Activated T-helper 2 cell treated with anti-CD3 and anti-CD28 coated beads, Interferon-gamma antibody, Interleukin-2, Interleukin-4, amounts not matched to agents 10 μg/mL and 5 μg/mL and 100 μg/mL, durations not matched to agents 14 hours and 24 hours and 36 hours (primary cell): ENCODE measurements around the gene FAIM2. TPM values are rescaled to one million over a fixed set of nuclear protein-coding genes. Genes with fewer than 3 reads are reported as not detected.

ENCODE experiments used
- DNase-seq: peaks from one replicate; pipeline ENCODE4 v3.0.0; 2021; ENCODE audit warnings: low spot score
- H3K27ac Mint-ChIP-seq: one replicate; pipeline ENCODE4 v1.8.0; 2021; ENCODE audit warnings: mixed read lengths
- H3K27me3 Mint-ChIP-seq: one replicate; pipeline ENCODE4 v1.8.0; 2021; ENCODE audit warnings: low read depth, mixed read lengths
- H3K36me3 Mint-ChIP-seq: one replicate; pipeline ENCODE4 v1.8.0; 2021; ENCODE audit warnings: low read depth, mixed read lengths
- H3K4me1 Mint-ChIP-seq: one replicate; pipeline ENCODE4 v1.8.0; 2021; ENCODE audit warnings: low read depth, mixed read lengths
- H3K4me3 Mint-ChIP-seq: one replicate; pipeline ENCODE4 v1.8.0; 2021; ENCODE audit warnings: low read depth, mild to moderate bottlenecking, moderate library complexity, mixed read lengths
- H3K9me3 Mint-ChIP-seq: one replicate; pipeline ENCODE4 v1.8.0; 2021; ENCODE audit warnings: mixed read lengths
- intact Hi-C: fragments of 100-400 bp; cut with micrococcal nuclease; formaldehyde crosslinking; loops from one replicate; pipeline ENCODE4 v1.15.1; 2023
- total RNA-seq: library from RNA; stranded (reverse); gene quantifications from 2 replicates; pipeline ENCODE4 v1.2.3, GENCODE V29; 2022

Gene FAIM2
- total RNA-seq, 1 donor from 2014 or later = 0.23 TPM

- Mint-ChIP-seq H3K27ac (no peak overlapping the region), H3K9me3 (no peaks in the 10 kb centered on the region), H3K4me1 (peaks cover 2% of the 10 kb centered on the region), H3K27me3 (peaks cover 7% of the 10 kb centered on the region), H3K4me3 (no peak overlapping the region), H3K36me3 (no peaks in the 10 kb centered on the region)
- DNase-seq = no peak
- intact Hi-C loops = no loop called here
These were observed 30.1 kb upstream of the FAIM2 start for GRCh38 chr12:49933796-49934195.

GRCh38 chr12:49932533-49933130 is 28.9 kb upstream of the FAIM2 start:
- Mint-ChIP-seq H3K36me3 (no peaks in the 10 kb centered on the region), H3K27ac (no peak overlapping the region), H3K27me3 (peaks cover 7% of the 10 kb centered on the region), H3K4me1 (peaks cover 2% of the 10 kb centered on the region), H3K4me3 (no peak overlapping the region), H3K9me3 (no peaks in the 10 kb centered on the region)
- no peak for DNase-seq
- intact Hi-C loops = no loop called here

- no peaks in the 10 kb centered on the region for H3K9me3 Mint-ChIP-seq
- no peaks in the 10 kb centered on the region for H3K36me3 Mint-ChIP-seq
- H3K27me3 Mint-ChIP-seq = peaks cover 7% of the 10 kb centered on the region
- no peak for DNase-seq
- peaks cover 2% of the 10 kb centered on the region for H3K4me1 Mint-ChIP-seq
- H3K27ac Mint-ChIP-seq = no peak overlapping the region
- no peak overlapping the region for H3K4me3 Mint-ChIP-seq
- intact Hi-C loops = no loop called here
These were observed 28.3 kb upstream of the FAIM2 start for GRCh38 chr12:49932023-49932422.

GRCh38 chr12:49930515-49931288 is 27.0 kb upstream of the FAIM2 start:
- intact Hi-C loops = no loop called here
- Mint-ChIP-seq H3K4me1 (peaks cover 2% of the 10 kb centered on the region), H3K27ac (no peak overlapping the region), H3K36me3 (no peaks in the 10 kb centered on the region), H3K27me3 (peaks cover 7% of the 10 kb centered on the region), H3K9me3 (no peaks in the 10 kb centered on the region), H3K4me3 (no peak overlapping the region)
- no peak for DNase-seq

GRCh38 chr12:49929581-49929980 is 25.9 kb upstream of the FAIM2 start:
- peaks cover 2% of the 10 kb centered on the region for H3K4me1 Mint-ChIP-seq
- no peaks in the 10 kb centered on the region for H3K9me3 Mint-ChIP-seq
- intact Hi-C loops = loop anchor here (2.0 to 10.0 kb wide), 2 partner anchors 17 to 65 kb away; no protein-coding TSS in a partner anchor
- no peak for DNase-seq
- no peaks in the 10 kb centered on the region for H3K36me3 Mint-ChIP-seq
- H3K27me3 Mint-ChIP-seq = peaks cover 5% of the 10 kb centered on the region
- no peak overlapping the region for H3K27ac Mint-ChIP-seq
- H3K4me3 Mint-ChIP-seq = no peak overlapping the region

GRCh38 chr12:49928471-49928870 is 24.8 kb upstream of the FAIM2 start:
- intact Hi-C loops = loop anchor here (2.0 to 10.0 kb wide), 2 partner anchors 18 to 64 kb away; no protein-coding TSS in a partner anchor
- Mint-ChIP-seq H3K4me3 (no peak overlapping the region), H3K27me3 (peaks cover 4% of the 10 kb centered on the region), H3K27ac (no peak overlapping the region), H3K4me1 (peaks cover 2% of the 10 kb centered on the region), H3K36me3 (no peaks in the 10 kb centered on the region), H3K9me3 (no peaks in the 10 kb centered on the region)
- no peak for DNase-seq

- Mint-ChIP-seq H3K36me3 (no peaks in the 10 kb centered on the region), H3K27ac (no peak overlapping the region), H3K27me3 (peaks cover 4% of the 10 kb centered on the region), H3K4me3 (no peak overlapping the region), H3K9me3 (no peaks in the 10 kb centered on the region), H3K4me1 (no peaks in the 10 kb centered on the region)
- intact Hi-C loops = loop anchor here (10.0 kb wide), 1 partner anchor 61 kb away; no protein-coding TSS in a partner anchor
- DNase-seq = no peak
These were observed 21.9 kb upstream of the FAIM2 start for GRCh38 chr12:49925433-49926204.

GRCh38 chr12:49924628-49925246 is 21.0 kb upstream of the FAIM2 start:
- no peaks in the 10 kb centered on the region for H3K4me1 Mint-ChIP-seq
- H3K4me3 Mint-ChIP-seq = no peak overlapping the region
- intact Hi-C loops = loop anchor here (10.0 kb wide), 1 partner anchor 60 kb away; no protein-coding TSS in a partner anchor
- no peak for DNase-seq
- H3K9me3 Mint-ChIP-seq = no peaks in the 10 kb centered on the region
- peaks cover 3% of the 10 kb centered on the region for H3K27me3 Mint-ChIP-seq
- H3K36me3 Mint-ChIP-seq = no peaks in the 10 kb centered on the region
- H3K27ac Mint-ChIP-seq = no peak overlapping the region

- Mint-ChIP-seq H3K27me3 (peaks cover 4% of the 10 kb centered on the region), H3K9me3 (no peaks in the 10 kb centered on the region), H3K27ac (no peak overlapping the region), H3K4me1 (no peaks in the 10 kb centered on the region), H3K36me3 (no peaks in the 10 kb centered on the region), H3K4me3 (no peak overlapping the region)
- DNase-seq = no peak
- intact Hi-C loops = loop anchor here (10.0 kb wide), 1 partner anchor 59 kb away; no protein-coding TSS in a partner anchor
These were observed 20.3 kb upstream of the FAIM2 start for GRCh38 chr12:49923880-49924556.

- Mint-ChIP-seq H3K9me3 (no peaks in the 10 kb centered on the region), H3K27ac (no peak overlapping the region), H3K36me3 (no peaks in the 10 kb centered on the region), H3K4me1 (no peaks in the 10 kb centered on the region), H3K27me3 (peaks cover 4% of the 10 kb centered on the region), H3K4me3 (no peak overlapping the region)
- no peak for DNase-seq
- intact Hi-C loops = loop anchor here (10.0 kb wide), 1 partner anchor 58 kb away; no protein-coding TSS in a partner anchor
These were observed 19.4 kb upstream of the FAIM2 start for GRCh38 chr12:49923035-49923644.

GRCh38 chr12:49922349-49923034 is 18.8 kb upstream of the FAIM2 start:
- Mint-ChIP-seq H3K36me3 (no peaks in the 10 kb centered on the region), H3K27me3 (peaks cover 4% of the 10 kb centered on the region), H3K27ac (no peak overlapping the region), H3K9me3 (no peaks in the 10 kb centered on the region), H3K4me1 (no peaks in the 10 kb centered on the region), H3K4me3 (no peak overlapping the region)
- intact Hi-C loops = loop anchor here (10.0 kb wide), 1 partner anchor 58 kb away; no protein-coding TSS in a partner anchor
- DNase-seq = no peak
